ENCODE measurements around the gene FTO. TPM values are rescaled to one million over a fixed set of nuclear protein-coding genes. Genes with fewer than 3 reads are reported as not detected.
"Not testable (repeated sequence)": the region's sequence is repeated elsewhere in the genome, so short reads cannot be mapped to it uniquely, and the experiment has no call there.

FTO gene
- total RNA-seq, 1 experiment from 2014 or later: 57.4 TPM

DNA sequence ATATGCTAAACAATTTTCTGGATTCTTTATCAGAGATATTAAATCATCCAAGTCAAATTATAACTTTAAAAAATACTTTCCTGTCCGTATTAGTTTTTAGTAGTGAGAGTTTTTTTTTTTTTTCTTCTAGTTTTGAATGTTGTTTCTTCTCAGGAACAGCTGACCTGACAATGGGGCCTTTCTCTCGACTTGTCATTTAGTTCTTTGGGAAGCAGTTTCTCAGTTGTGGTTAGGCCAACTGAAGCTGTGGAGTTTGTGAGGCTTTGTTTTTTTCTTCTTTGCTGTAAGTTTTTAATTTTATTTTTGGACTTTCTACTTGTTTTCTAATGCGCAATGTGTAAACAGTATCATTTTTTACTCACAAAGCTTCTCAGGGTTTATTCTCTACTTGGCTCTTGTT is 140.8 kb downstream of the FTO start (continued):
- TF ChIP-seq, protein P1, sequence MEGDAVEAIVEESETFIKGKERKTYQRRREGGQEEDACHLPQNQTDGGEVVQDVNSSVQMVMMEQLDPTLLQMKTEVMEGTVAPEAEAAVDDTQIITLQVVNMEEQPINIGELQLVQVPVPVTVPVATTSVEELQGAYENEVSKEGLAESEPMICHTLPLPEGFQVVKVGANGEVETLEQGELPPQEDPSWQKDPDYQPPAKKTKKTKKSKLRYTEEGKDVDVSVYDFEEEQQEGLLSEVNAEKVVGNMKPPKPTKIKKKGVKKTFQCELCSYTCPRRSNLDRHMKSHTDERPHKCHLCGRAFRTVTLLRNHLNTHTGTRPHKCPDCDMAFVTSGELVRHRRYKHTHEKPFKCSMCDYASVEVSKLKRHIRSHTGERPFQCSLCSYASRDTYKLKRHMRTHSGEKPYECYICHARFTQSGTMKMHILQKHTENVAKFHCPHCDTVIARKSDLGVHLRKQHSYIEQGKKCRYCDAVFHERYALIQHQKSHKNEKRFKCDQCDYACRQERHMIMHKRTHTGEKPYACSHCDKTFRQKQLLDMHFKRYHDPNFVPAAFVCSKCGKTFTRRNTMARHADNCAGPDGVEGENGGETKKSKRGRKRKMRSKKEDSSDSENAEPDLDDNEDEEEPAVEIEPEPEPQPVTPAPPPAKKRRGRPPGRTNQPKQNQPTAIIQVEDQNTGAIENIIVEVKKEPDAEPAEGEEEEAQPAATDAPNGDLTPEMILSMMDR (IDR thresholded peaks at IDR 0.05): no peak
- TF ChIP-seq NR1H2 (CRISPR knock-in tag; IDR thresholded peaks at IDR 0.05): no peak
- TF ChIP-seq SOX15 (CRISPR knock-in tag; IDR thresholded peaks at IDR 0.05): no peak
- TF ChIP-seq, protein P2, sequence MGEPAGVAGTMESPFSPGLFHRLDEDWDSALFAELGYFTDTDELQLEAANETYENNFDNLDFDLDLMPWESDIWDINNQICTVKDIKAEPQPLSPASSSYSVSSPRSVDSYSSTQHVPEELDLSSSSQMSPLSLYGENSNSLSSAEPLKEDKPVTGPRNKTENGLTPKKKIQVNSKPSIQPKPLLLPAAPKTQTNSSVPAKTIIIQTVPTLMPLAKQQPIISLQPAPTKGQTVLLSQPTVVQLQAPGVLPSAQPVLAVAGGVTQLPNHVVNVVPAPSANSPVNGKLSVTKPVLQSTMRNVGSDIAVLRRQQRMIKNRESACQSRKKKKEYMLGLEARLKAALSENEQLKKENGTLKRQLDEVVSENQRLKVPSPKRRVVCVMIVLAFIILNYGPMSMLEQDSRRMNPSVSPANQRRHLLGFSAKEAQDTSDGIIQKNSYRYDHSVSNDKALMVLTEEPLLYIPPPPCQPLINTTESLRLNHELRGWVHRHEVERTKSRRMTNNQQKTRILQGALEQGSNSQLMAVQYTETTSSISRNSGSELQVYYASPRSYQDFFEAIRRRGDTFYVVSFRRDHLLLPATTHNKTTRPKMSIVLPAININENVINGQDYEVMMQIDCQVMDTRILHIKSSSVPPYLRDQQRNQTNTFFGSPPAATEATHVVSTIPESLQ (CRISPR knock-in tag; IDR thresholded peaks at IDR 0.05): no peak
- no peak for TF ChIP-seq SMAD3 (CRISPR knock-in tag; IDR thresholded peaks at IDR 0.05; ENCODE audit: borderline replicate concordance)

DNA sequence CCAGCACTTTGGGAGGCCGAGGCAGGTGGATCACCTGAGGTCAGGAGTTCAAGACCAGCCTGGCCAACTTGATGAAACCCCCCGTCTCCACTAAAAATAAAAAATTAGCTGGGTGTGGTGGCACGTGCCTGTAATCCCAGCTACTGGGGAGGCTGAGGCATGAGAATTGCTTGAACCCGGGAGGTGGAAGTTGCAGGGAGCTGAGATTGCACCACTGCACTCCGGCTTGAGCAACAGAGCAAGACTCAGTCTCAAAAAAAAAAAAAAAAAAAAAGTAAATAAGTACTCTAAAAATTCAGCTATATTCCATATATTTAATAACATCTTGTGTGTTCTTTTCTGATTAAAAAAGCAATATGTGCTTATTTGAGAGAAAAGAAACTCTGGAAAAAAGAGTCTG is 142.6 kb downstream of the FTO start:
- H3K27ac Mint-ChIP-seq; H3K36me3 Mint-ChIP-seq; H3K27me3 Mint-ChIP-seq (ENCODE audit: low read depth); DNase-seq (ENCODE audit: low spot score); ATAC-seq; CTCF ChIA-PET; H3K4me3 Mint-ChIP-seq; H3K9me3 Mint-ChIP-seq: not testable (repeated sequence)
- POLR2A ChIA-PET: interaction anchor here (0.7 kb wide), 1 partner anchor 155 kb away, joined by 4 read pairs; no protein-coding TSS in a partner anchor
- H3K4me1 Mint-ChIP-seq: peaks cover 19% of the 10 kb centered on the region

DNA sequence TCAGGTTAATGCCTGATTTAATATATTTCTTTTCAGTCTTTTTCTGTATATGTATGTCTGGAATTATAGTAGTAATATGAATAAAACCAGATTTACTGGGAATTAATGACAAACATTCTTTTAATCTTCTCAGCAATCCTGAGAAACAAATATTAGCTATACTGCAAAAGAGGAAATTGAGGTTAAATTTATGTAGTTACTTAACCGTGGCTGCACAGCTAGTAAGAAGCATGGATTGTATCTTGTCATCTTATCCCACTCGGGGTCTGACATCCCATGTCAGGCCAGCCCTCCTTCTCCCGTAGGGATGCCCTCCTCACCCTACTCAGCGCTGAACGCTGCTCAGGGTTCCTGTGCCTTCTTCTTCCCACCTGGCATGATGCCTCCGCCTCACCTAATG is 143.0 kb downstream of the FTO start:
- POLR2A ChIA-PET: no interaction called here
- CTCF ChIA-PET: no interaction called here
- no peak for TF ChIP-seq ZNF423 (CRISPR knock-in tag; IDR thresholded peaks at IDR 0.05)
- TF ChIP-seq, protein P3, sequence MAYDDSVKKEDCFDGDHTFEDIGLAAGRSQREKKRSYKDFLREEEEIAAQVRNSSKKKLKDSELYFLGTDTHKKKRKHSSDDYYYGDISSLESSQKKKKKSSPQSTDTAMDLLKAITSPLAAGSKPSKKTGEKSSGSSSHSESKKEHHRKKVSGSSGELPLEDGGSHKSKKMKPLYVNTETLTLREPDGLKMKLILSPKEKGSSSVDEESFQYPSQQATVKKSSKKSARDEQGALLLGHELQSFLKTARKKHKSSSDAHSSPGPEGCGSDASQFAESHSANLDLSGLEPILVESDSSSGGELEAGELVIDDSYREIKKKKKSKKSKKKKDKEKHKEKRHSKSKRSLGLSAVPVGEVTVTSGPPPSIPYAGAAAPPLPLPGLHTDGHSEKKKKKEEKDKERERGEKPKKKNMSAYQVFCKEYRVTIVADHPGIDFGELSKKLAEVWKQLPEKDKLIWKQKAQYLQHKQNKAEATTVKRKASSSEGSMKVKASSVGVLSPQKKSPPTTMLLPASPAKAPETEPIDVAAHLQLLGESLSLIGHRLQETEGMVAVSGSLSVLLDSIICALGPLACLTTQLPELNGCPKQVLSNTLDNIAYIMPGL (CRISPR knock-in tag; IDR thresholded peaks at IDR 0.05): no peak
- TF ChIP-seq, protein P4, sequence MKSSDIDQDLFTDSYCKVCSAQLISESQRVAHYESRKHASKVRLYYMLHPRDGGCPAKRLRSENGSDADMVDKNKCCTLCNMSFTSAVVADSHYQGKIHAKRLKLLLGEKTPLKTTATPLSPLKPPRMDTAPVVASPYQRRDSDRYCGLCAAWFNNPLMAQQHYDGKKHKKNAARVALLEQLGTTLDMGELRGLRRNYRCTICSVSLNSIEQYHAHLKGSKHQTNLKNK (CRISPR knock-in tag; IDR thresholded peaks at IDR 0.05): no peak
- TF ChIP-seq OVOL2 (CRISPR knock-in tag; IDR thresholded peaks at IDR 0.05; ENCODE audit: borderline replicate concordance): no peak
- TF ChIP-seq, protein P5, sequence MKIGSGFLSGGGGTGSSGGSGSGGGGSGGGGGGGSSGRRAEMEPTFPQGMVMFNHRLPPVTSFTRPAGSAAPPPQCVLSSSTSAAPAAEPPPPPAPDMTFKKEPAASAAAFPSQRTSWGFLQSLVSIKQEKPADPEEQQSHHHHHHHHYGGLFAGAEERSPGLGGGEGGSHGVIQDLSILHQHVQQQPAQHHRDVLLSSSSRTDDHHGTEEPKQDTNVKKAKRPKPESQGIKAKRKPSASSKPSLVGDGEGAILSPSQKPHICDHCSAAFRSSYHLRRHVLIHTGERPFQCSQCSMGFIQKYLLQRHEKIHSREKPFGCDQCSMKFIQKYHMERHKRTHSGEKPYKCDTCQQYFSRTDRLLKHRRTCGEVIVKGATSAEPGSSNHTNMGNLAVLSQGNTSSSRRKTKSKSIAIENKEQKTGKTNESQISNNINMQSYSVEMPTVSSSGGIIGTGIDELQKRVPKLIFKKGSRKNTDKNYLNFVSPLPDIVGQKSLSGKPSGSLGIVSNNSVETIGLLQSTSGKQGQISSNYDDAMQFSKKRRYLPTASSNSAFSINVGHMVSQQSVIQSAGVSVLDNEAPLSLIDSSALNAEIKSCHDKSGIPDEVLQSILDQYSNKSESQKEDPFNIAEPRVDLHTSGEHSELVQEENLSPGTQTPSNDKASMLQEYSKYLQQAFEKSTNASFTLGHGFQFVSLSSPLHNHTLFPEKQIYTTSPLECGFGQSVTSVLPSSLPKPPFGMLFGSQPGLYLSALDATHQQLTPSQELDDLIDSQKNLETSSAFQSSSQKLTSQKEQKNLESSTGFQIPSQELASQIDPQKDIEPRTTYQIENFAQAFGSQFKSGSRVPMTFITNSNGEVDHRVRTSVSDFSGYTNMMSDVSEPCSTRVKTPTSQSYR (CRISPR knock-in tag; IDR thresholded peaks at IDR 0.05): no peak
- no peak for TF ChIP-seq NFE2L1 (CRISPR knock-in tag; IDR thresholded peaks at IDR 0.05)
- TF ChIP-seq NR3C1 (CRISPR knock-in tag; conservative IDR thresholded peaks at IDR 0.05; ENCODE audit: low read depth): no peak
- TF ChIP-seq TEAD4 (CRISPR knock-in tag; IDR thresholded peaks at IDR 0.05): no peak
- TF ChIP-seq, protein P6, sequence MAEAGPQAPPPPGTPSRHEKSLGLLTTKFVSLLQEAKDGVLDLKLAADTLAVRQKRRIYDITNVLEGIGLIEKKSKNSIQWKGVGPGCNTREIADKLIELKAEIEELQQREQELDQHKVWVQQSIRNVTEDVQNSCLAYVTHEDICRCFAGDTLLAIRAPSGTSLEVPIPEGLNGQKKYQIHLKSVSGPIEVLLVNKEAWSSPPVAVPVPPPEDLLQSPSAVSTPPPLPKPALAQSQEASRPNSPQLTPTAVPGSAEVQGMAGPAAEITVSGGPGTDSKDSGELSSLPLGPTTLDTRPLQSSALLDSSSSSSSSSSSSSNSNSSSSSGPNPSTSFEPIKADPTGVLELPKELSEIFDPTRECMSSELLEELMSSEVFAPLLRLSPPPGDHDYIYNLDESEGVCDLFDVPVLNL (CRISPR knock-in tag; IDR thresholded peaks at IDR 0.05; ENCODE audit: borderline replicate concordance, low read depth): no peak
- no peak for TF ChIP-seq SOX15 (CRISPR knock-in tag; IDR thresholded peaks at IDR 0.05)
- TF ChIP-seq, protein P7, sequence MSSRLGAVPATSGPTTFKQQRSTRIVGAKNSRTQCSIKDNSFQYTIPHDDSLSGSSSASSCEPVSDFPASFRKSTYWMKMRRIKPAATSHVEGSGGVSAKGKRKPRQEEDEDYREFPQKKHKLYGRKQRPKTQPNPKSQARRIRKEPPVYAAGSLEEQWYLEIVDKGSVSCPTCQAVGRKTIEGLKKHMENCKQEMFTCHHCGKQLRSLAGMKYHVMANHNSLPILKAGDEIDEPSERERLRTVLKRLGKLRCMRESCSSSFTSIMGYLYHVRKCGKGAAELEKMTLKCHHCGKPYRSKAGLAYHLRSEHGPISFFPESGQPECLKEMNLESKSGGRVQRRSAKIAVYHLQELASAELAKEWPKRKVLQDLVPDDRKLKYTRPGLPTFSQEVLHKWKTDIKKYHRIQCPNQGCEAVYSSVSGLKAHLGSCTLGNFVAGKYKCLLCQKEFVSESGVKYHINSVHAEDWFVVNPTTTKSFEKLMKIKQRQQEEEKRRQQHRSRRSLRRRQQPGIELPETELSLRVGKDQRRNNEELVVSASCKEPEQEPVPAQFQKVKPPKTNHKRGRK (CRISPR knock-in tag; IDR thresholded peaks at IDR 0.05; ENCODE audit: borderline replicate concordance): no peak
- no peak for TF ChIP-seq SMAD3 (CRISPR knock-in tag; IDR thresholded peaks at IDR 0.05; ENCODE audit: borderline replicate concordance)
- no peak for TF ChIP-seq MXD4 (CRISPR knock-in tag; IDR thresholded peaks at IDR 0.05; ENCODE audit: borderline replicate concordance)
- TF ChIP-seq, protein P8, sequence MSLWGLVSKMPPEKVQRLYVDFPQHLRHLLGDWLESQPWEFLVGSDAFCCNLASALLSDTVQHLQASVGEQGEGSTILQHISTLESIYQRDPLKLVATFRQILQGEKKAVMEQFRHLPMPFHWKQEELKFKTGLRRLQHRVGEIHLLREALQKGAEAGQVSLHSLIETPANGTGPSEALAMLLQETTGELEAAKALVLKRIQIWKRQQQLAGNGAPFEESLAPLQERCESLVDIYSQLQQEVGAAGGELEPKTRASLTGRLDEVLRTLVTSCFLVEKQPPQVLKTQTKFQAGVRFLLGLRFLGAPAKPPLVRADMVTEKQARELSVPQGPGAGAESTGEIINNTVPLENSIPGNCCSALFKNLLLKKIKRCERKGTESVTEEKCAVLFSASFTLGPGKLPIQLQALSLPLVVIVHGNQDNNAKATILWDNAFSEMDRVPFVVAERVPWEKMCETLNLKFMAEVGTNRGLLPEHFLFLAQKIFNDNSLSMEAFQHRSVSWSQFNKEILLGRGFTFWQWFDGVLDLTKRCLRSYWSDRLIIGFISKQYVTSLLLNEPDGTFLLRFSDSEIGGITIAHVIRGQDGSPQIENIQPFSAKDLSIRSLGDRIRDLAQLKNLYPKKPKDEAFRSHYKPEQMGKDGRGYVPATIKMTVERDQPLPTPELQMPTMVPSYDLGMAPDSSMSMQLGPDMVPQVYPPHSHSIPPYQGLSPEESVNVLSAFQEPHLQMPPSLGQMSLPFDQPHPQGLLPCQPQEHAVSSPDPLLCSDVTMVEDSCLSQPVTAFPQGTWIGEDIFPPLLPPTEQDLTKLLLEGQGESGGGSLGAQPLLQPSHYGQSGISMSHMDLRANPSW (CRISPR knock-in tag; conservative IDR thresholded peaks at IDR 0.05; ENCODE audit: low read depth): no peak
- no peak for TF ChIP-seq SMAD4 (CRISPR knock-in tag; IDR thresholded peaks at IDR 0.05)
- TF ChIP-seq EMX1 (CRISPR knock-in tag; IDR thresholded peaks at IDR 0.05): no peak

More for the DNA sequence above, 143.0 kb downstream of the FTO start:
- Mint-ChIP-seq H3K4me3 (no peak overlapping the region), H3K9me3 (no peaks in the 10 kb centered on the region), H3K27ac (no peak overlapping the region), H3K27me3 (ENCODE audit: low read depth) (no peaks in the 10 kb centered on the region), H3K4me1 (peaks cover 16% of the 10 kb centered on the region), H3K36me3 (no peaks in the 10 kb centered on the region)
- no peak for ATAC-seq
- DNase-seq (ENCODE audit: low spot score): no peak
